HL-60/S4 treated with phorbol 12-myristate 13-acetate at 8.2 ng/mL for 4 days and 3 days (cell line): Measurements from ENCODE around the gene ADPRH.

Source experiments
- in situ Hi-C: fragments of 300-500 bp; cut with MboI; formaldehyde crosslinking; loops from 2 replicates; pipeline ENCODE4 v1.15.0; 2022; ENCODE audit warnings: low sequenced_read_pairs

ADPRH gene

GRCh38 chr3:119627461-119627860, 48.2 kb downstream of the ADPRH start:
- in situ Hi-C loops, result no loop called here

- in situ Hi-C loops, result no loop called here
These were observed 49.1 kb downstream of the ADPRH start for GRCh38 chr3:119628390-119628789.

- in situ Hi-C loops, result no loop called here
These were observed 49.6 kb downstream of the ADPRH start for GRCh38 chr3:119628816-119629445.

- in situ Hi-C loops, result no loop called here
These were observed 51.0 kb downstream of the ADPRH start for GRCh38 chr3:119630128-119630879.

- in situ Hi-C loops, result no loop called here
These were observed 51.6 kb downstream of the ADPRH start for GRCh38 chr3:119630880-119631329.

GRCh38 chr3:119631516-119631915, 52.2 kb downstream of the ADPRH start:
- in situ Hi-C loops, result no loop called here

GRCh38 chr3:119632216-119632615, 52.9 kb downstream of the ADPRH start:
- in situ Hi-C loops, result no loop called here

- in situ Hi-C loops, result no loop called here
These were observed 53.5 kb downstream of the ADPRH start for GRCh38 chr3:119632829-119633228.

- in situ Hi-C loops, result no loop called here
These were observed 56.4 kb downstream of the ADPRH start for GRCh38 chr3:119635719-119636118.

- in situ Hi-C loops, result no loop called here
These were observed 57.0 kb downstream of the ADPRH start for GRCh38 chr3:119636249-119636648.

GRCh38 chr3:119636891-119637611, 57.8 kb downstream of the ADPRH start:
- in situ Hi-C loops, result no loop called here

- in situ Hi-C loops, result no loop called here
These were observed 58.6 kb downstream of the ADPRH start for GRCh38 chr3:119637679-119638477.
